ENCODE data around the gene PPFIA1.

DNA sequence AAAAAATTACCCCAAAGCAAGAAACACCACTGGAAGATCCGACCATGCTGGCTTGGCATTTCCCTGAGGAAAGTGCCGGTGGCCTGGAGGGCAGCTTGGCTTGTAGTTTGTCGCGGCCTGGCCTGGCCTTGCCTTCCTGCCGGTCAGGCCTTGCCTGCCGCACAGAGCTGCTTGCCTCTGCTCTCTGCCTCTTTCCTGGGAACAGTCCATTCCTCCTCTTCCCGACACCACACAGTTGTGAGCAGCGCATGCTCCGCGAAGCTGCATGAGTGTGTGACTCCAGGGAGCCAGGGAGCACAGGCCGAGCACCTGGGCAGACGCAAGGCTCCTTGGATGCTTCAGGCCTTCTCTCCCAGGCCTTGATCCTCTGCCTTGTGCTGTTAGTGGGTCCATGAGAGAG lies 147.6 kb downstream of the PPFIA1 start:
- TF ChIP-seq EP300 (IDR thresholded peaks at IDR 0.05), result no peak
- TF ChIP-seq, protein P1, sequence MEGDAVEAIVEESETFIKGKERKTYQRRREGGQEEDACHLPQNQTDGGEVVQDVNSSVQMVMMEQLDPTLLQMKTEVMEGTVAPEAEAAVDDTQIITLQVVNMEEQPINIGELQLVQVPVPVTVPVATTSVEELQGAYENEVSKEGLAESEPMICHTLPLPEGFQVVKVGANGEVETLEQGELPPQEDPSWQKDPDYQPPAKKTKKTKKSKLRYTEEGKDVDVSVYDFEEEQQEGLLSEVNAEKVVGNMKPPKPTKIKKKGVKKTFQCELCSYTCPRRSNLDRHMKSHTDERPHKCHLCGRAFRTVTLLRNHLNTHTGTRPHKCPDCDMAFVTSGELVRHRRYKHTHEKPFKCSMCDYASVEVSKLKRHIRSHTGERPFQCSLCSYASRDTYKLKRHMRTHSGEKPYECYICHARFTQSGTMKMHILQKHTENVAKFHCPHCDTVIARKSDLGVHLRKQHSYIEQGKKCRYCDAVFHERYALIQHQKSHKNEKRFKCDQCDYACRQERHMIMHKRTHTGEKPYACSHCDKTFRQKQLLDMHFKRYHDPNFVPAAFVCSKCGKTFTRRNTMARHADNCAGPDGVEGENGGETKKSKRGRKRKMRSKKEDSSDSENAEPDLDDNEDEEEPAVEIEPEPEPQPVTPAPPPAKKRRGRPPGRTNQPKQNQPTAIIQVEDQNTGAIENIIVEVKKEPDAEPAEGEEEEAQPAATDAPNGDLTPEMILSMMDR (IDR thresholded peaks at IDR 0.05), result no peak
